ENCODE results near the gene HRH2. TPM values are rescaled to one million over a fixed set of nuclear protein-coding genes. Genes with fewer than 3 reads are reported as not detected.

The HRH2 gene
- total and polyA plus RNA-seq, 4 experiments from 2014 or later: 0.63 to 5.2 (median 4.1) TPM

- no peaks in the 10 kb centered on the region for H3K9me3 ChIP-seq (ENCODE audit: control insufficient read depth in 1 of 2, low read length in 2 of 2)
- H3K27ac ChIP-seq (ENCODE audit: low read depth, low read length): no peak overlapping the region
- peaks cover 0 to 4% (median 0%) of the 10 kb centered on the region in 8 donors for H3K9me3 Mint-ChIP-seq
- H3K4me3 ChIP-seq (ENCODE audit: low read length in 2 of 2): no peak overlapping the region
- H3K27ac Mint-ChIP-seq: peak overlapping the region in 2 of 7 donors; percentile 14 to 46
- peaks cover 14% of the 10 kb centered on the region in 2 donors for H3K27me3 Mint-ChIP-seq
- peaks cover 0 to 4% of the 10 kb centered on the region in 2 donors for H3K36me3 Mint-ChIP-seq
- intact Hi-C loops (cut with micrococcal nuclease): no loop called here
- peaks cover 4% of the 10 kb centered on the region for H3K27me3 ChIP-seq (ENCODE audit: insufficient read depth, low read length)
- H3K4me1 ChIP-seq (ENCODE audit: insufficient read depth, low read length): peaks cover 5% of the 10 kb centered on the region
- POLR2A ChIA-PET (ENCODE audit: partially characterized antibody): no interaction called here
- CTCF ChIA-PET (ENCODE audit: partially characterized antibody): interaction anchor here (0.7 to 2.9 kb wide), 26 partner anchors 10 to 1385 kb away, joined by 3 to 21 read pairs (median 5); partner anchors contain the start of gene CPLX2
- no peaks in the 10 kb centered on the region for H3K36me3 ChIP-seq (ENCODE audit: insufficient read depth, low read length)
- H3K4me3 Mint-ChIP-seq: no peak overlapping the region
- no peak for DNase-seq
- peaks cover 4 to 7% (median 7%) of the 10 kb centered on the region in 4 donors for H3K4me1 Mint-ChIP-seq
Observed at GRCh38 chr5:175728885-175729828, 71.3 kb downstream of the HRH2 start.

GRCh38 chr5:175729829-175730277 lies 72.0 kb downstream of the HRH2 start:
- POLR2A ChIA-PET (ENCODE audit: partially characterized antibody): no interaction called here

DNA sequence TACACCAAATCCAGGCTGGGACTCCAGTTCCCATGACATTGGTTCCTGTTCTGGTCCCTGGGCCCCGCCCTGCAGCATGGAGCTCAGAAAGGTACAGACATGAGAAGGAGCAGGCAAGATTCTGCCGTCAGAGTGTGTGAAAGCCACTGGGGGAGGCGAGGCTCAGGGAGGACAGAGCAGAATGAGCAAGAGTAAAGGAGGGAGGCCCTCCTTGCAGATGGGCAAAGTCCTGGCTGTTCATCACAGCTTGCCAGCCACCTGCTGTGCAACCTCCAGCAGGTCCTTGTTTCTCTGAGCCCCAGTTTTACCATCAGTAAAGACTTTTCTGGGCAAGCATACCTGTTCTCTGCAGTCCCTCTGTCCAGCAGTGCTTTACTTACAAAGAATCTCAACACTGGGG lies 73.3 kb downstream of the HRH2 start:
- H3K4me1 Mint-ChIP-seq: peaks cover 4 to 7% (median 7%) of the 10 kb centered on the region in 4 donors
- ChIA-PET POLR2A (ENCODE audit: partially characterized antibody) (no interaction called here), CTCF (ENCODE audit: partially characterized antibody) (interaction anchor here (0.6 to 2.9 kb wide), 9 partner anchors 11 to 1381 kb away, joined by 3 to 21 read pairs (median 9); no protein-coding TSS in a partner anchor)
- intact Hi-C loops (cut with micrococcal nuclease): no loop called here
- no peaks in the 10 kb centered on the region for H3K36me3 ChIP-seq (ENCODE audit: insufficient read depth, low read length)
- DNase-seq: no peak
- H3K36me3 Mint-ChIP-seq: peaks cover 0 to 4% of the 10 kb centered on the region in 2 donors
- H3K27me3 Mint-ChIP-seq: peaks cover 14 to 18% of the 10 kb centered on the region in 2 donors
- H3K27ac ChIP-seq (ENCODE audit: low read depth, low read length): no peak overlapping the region
- H3K9me3 ChIP-seq (ENCODE audit: control insufficient read depth in 1 of 2, low read length in 2 of 2): no peaks in the 10 kb centered on the region
- peaks cover 5% of the 10 kb centered on the region for H3K4me1 ChIP-seq (ENCODE audit: insufficient read depth, low read length)
- H3K27ac Mint-ChIP-seq: no peak overlapping the region
- H3K9me3 Mint-ChIP-seq: peaks cover 0 to 4% (median 0%) of the 10 kb centered on the region in 8 donors
- H3K27me3 ChIP-seq (ENCODE audit: insufficient read depth, low read length): peaks cover 4% of the 10 kb centered on the region
- H3K4me3 ChIP-seq (ENCODE audit: low read length in 2 of 2): no peak overlapping the region
- H3K4me3 Mint-ChIP-seq: no peak overlapping the region

More at GRCh38 chr5:175729829-175730277, 72.0 kb downstream of the HRH2 start:
- intact Hi-C loops (cut with micrococcal nuclease): loop anchor here (1.0 kb wide), 2 partner anchors 686 to 866 kb away; partner anchors contain the start of gene CLTB
- Histone ChIP-seq H3K36me3 (ENCODE audit: insufficient read depth, low read length) (no peaks in the 10 kb centered on the region), H3K4me3 (ENCODE audit: low read length in 2 of 2) (no peak overlapping the region), H3K27ac (ENCODE audit: low read depth, low read length) (no peak overlapping the region), H3K9me3 (ENCODE audit: control insufficient read depth in 1 of 2, low read length in 2 of 2) (no peaks in the 10 kb centered on the region), H3K4me1 (ENCODE audit: insufficient read depth, low read length) (peaks cover 5% of the 10 kb centered on the region), H3K27me3 (ENCODE audit: insufficient read depth, low read length) (peaks cover 4% of the 10 kb centered on the region)
- Mint-ChIP-seq H3K4me1 (peaks cover 4 to 7% (median 7%) of the 10 kb centered on the region in 4 donors), H3K4me3 (peak overlapping the region in 1 of 8 donors; percentile 54), H3K27ac (peak overlapping the region in 3 of 7 donors; percentile 14 to 46 (median 44)), H3K36me3 (peaks cover 0 to 4% of the 10 kb centered on the region in 2 donors), H3K9me3 (peaks cover 0 to 4% (median 0%) of the 10 kb centered on the region in 8 donors), H3K27me3 (peaks cover 14 to 18% of the 10 kb centered on the region in 2 donors)
- DNase-seq: peak; percentile 82 to 89 (median 87)
- CTCF ChIA-PET (ENCODE audit: partially characterized antibody): interaction anchor here (0.7 to 2.9 kb wide), 27 partner anchors 10 to 1385 kb away, joined by 3 to 21 read pairs (median 5); partner anchors contain the start of gene CPLX2

GRCh38 chr5:175731756-175732465 lies 74.0 kb downstream of the HRH2 start:
- H3K27me3 Mint-ChIP-seq: peaks cover 14 to 21% of the 10 kb centered on the region in 2 donors
- no peaks in the 10 kb centered on the region for H3K36me3 ChIP-seq (ENCODE audit: insufficient read depth, low read length)

GRCh38 chr5:175733017-175733416 lies 75.1 kb downstream of the HRH2 start:
- CTCF ChIA-PET (ENCODE audit: partially characterized antibody): interaction anchor here (1.1 kb wide), 1 partner anchor 15 kb away, joined by 3 read pairs; no protein-coding TSS in a partner anchor
- Histone ChIP-seq H3K27ac (ENCODE audit: low read depth, low read length) (no peak overlapping the region), H3K4me1 (ENCODE audit: insufficient read depth, low read length) (peaks cover 5% of the 10 kb centered on the region), H3K4me3 (ENCODE audit: low read length in 2 of 2) (no peak overlapping the region), H3K9me3 (ENCODE audit: control insufficient read depth in 1 of 2, low read length in 2 of 2) (no peaks in the 10 kb centered on the region), H3K36me3 (ENCODE audit: insufficient read depth, low read length) (no peaks in the 10 kb centered on the region), H3K27me3 (ENCODE audit: insufficient read depth, low read length) (peaks cover 4% of the 10 kb centered on the region)
- no peak overlapping the region for H3K27ac Mint-ChIP-seq
- intact Hi-C loops (cut with micrococcal nuclease): no loop called here
- H3K27me3 Mint-ChIP-seq: peaks cover 14 to 27% of the 10 kb centered on the region in 2 donors
- H3K9me3 Mint-ChIP-seq: peaks cover 0 to 4% (median 0%) of the 10 kb centered on the region in 8 donors
- no peak for DNase-seq
- H3K4me1 Mint-ChIP-seq: peaks cover 4 to 7% (median 7%) of the 10 kb centered on the region in 4 donors
- POLR2A ChIA-PET (ENCODE audit: partially characterized antibody): no interaction called here
- H3K36me3 Mint-ChIP-seq: peaks cover 0 to 4% of the 10 kb centered on the region in 2 donors
- H3K4me3 Mint-ChIP-seq: no peak overlapping the region

More at GRCh38 chr5:175731756-175732465, 74.0 kb downstream of the HRH2 start:
- Mint-ChIP-seq H3K36me3 (peaks cover 0 to 4% of the 10 kb centered on the region in 2 donors), H3K9me3 (peaks cover 0 to 4% (median 0%) of the 10 kb centered on the region in 8 donors), H3K4me1 (peaks cover 4 to 7% (median 7%) of the 10 kb centered on the region in 4 donors), H3K27ac (no peak overlapping the region), H3K4me3 (no peak overlapping the region)
- Histone ChIP-seq H3K27me3 (ENCODE audit: insufficient read depth, low read length) (peaks cover 4% of the 10 kb centered on the region), H3K4me3 (ENCODE audit: low read length in 2 of 2) (no peak overlapping the region), H3K4me1 (ENCODE audit: insufficient read depth, low read length) (peaks cover 5% of the 10 kb centered on the region), H3K9me3 (ENCODE audit: control insufficient read depth in 1 of 2, low read length in 2 of 2) (no peaks in the 10 kb centered on the region), H3K27ac (ENCODE audit: low read depth, low read length) (no peak overlapping the region)
- DNase-seq: no peak
- POLR2A ChIA-PET (ENCODE audit: partially characterized antibody): no interaction called here
- intact Hi-C loops (cut with micrococcal nuclease): no loop called here
- CTCF ChIA-PET (ENCODE audit: partially characterized antibody): no interaction called here

DNA sequence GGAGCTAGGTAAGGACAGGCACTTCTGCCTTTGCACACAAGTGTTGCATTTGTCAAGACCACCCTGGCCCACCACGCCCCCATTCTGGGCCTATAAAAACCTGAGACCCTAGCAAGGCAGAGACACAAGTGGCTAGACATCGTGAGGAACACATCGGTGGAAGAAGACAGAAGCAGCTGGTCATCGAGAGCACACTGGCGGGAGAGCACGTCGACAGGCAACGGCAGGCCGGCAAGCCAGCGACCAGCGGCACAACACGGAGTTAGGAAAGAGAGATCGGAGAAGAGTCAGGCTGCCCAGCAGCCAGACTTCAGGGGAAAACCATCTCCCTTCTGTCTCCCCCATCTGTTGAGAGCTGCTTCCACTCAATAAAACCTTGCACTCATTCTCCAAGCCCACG lies 76.1 kb downstream of the HRH2 start:
- intact Hi-C loops (cut with micrococcal nuclease): no loop called here
- Mint-ChIP-seq H3K4me3 (no peak overlapping the region), H3K27me3 (peaks cover 14 to 32% of the 10 kb centered on the region in 2 donors), H3K4me1 (peaks cover 4 to 7% (median 7%) of the 10 kb centered on the region in 4 donors), H3K36me3 (peaks cover 0 to 4% of the 10 kb centered on the region in 2 donors), H3K9me3 (peaks cover 0 to 4% (median 0%) of the 10 kb centered on the region in 8 donors), H3K27ac (peak overlapping the region in 1 of 7 donors; percentile 18)
- peaks cover 5% of the 10 kb centered on the region for H3K4me1 ChIP-seq (ENCODE audit: insufficient read depth, low read length)
- no peaks in the 10 kb centered on the region for H3K9me3 ChIP-seq (ENCODE audit: control insufficient read depth in 1 of 2, low read length in 2 of 2)
- peaks cover 4% of the 10 kb centered on the region for H3K27me3 ChIP-seq (ENCODE audit: insufficient read depth, low read length)
- POLR2A ChIA-PET (ENCODE audit: partially characterized antibody): no interaction called here
- H3K27ac ChIP-seq (ENCODE audit: low read depth, low read length): no peak overlapping the region
- H3K4me3 ChIP-seq (ENCODE audit: low read length in 2 of 2): no peak overlapping the region
- no peak for DNase-seq
- no peaks in the 10 kb centered on the region for H3K36me3 ChIP-seq (ENCODE audit: insufficient read depth, low read length)
- CTCF ChIA-PET (ENCODE audit: partially characterized antibody): interaction anchor here (0.6 to 1.4 kb wide), 3 partner anchors 44 to 1453 kb away, joined by 3 to 4 read pairs (median 3); no protein-coding TSS in a partner anchor
